OCI-LY7 (cell line): ENCODE data around the gene IZUMO1R. TPM values are rescaled to one million over a fixed set of nuclear protein-coding genes. Genes with fewer than 3 reads are reported as not detected.

Experiments used
- BruUV-seq: library from RNA; stranded (reverse); fragments of 400-500 nt; replicated peaks from 2 replicates; lab custom pipeline; 2021; lab: Mats Ljungman, UMichigan
- CTCF ChIA-PET: fragments of 300-600 bp; sonication (Branson Sonifier 250); formaldehyde crosslinking; loops from one replicate; lab custom pipeline; 2022; ENCODE audit warnings: antibody characterized with exemption; ENCODE audit not compliant: unreplicated experiment; lab: Charles Lee
- POLR2A ChIA-PET: fragments of 300-600 bp; sonication (Branson Sonifier 250); formaldehyde crosslinking; loops from one replicate; lab custom pipeline; 2022; ENCODE audit warnings: antibody characterized with exemption; lab: Charles Lee
- DNase-seq: peaks from one replicate; pipeline ENCODE4 v3.0.0-alpha.2; 2015; ENCODE audit warnings: low spot score
- H2AFZ ChIP-seq: fragments of 200-600 bp; sonication (generic), shearing (Covaris generic); 2 replicates; pipeline ENCODE4 v1.6.1; 2014; ENCODE audit warnings: mild to moderate bottlenecking, antibody characterized with exemption, low read length, moderate library complexity
- H3K27ac ChIP-seq: fragments of 200-600 bp; sonication (generic); 2 replicates; pipeline ENCODE4 v1.5.1; 2014; ENCODE audit warnings: mixed run types, low read depth, mild to moderate bottlenecking, moderate library complexity, low read length, inconsistent platforms; ENCODE audit not compliant: poor library complexity, severe bottlenecking
- H3K36me3 ChIP-seq: fragments of 200-600 bp; sonication (generic); 2 replicates; pipeline ENCODE4 v1.6.1; 2014; ENCODE audit warnings: mild to moderate bottlenecking, antibody characterized with exemption, low read length, moderate library complexity, mixed read lengths; ENCODE audit not compliant: insufficient read depth
- H3K4me1 ChIP-seq: fragments of 200-600 bp; sonication (generic); 2 replicates; pipeline ENCODE4 v1.5.1; 2014; ENCODE audit warnings: mild to moderate bottlenecking, low read length; ENCODE audit not compliant: insufficient read depth, poor library complexity, severe bottlenecking
- H3K4me2 ChIP-seq: fragments of 200-600 bp; sonication (generic); 2 replicates; pipeline ENCODE4 v1.6.1; 2014; ENCODE audit warnings: mild to moderate bottlenecking, low read length
- H3K4me3 ChIP-seq: fragments of 200-600 bp; sonication (generic); 2 replicates; pipeline ENCODE4 v1.5.1; 2014; ENCODE audit warnings: mild to moderate bottlenecking, low read depth, low read length; ENCODE audit not compliant: poor library complexity, severe bottlenecking
- H3K79me2 ChIP-seq: fragments of 200-600 bp; sonication (generic); 2 replicates; pipeline ENCODE4 v1.6.1; 2016; ENCODE audit warnings: low read depth, mild to moderate bottlenecking, low read length, moderate library complexity, mixed read lengths; ENCODE audit not compliant: insufficient read depth
- H3K9me2 ChIP-seq: fragments of 200-600 bp; sonication (generic); 2 replicates; pipeline ENCODE4 v1.6.1; 2016; ENCODE audit warnings: mild to moderate bottlenecking, low read length, mixed read lengths; ENCODE audit not compliant: insufficient read depth
- H3K9me3 ChIP-seq: fragments of 200-600 bp; sonication (generic); 2 replicates; pipeline ENCODE4 v1.6.1; 2014; ENCODE audit warnings: mild to moderate bottlenecking, mixed run types, low read length, mixed read lengths
- H4K20me1 ChIP-seq: fragments of 200-600 bp; sonication (generic); 2 replicates; pipeline ENCODE4 v1.6.1; 2014; ENCODE audit warnings: mild to moderate bottlenecking, antibody characterized with exemption, low read length, moderate library complexity, mixed read lengths; ENCODE audit not compliant: insufficient read depth
- EZH2phosphoT487 ChIP-seq: fragments of 200-600 bp; sonication (generic); IDR thresholded peaks from 2 replicates; pipeline ENCODE4 v1.6.1; 2018; ENCODE audit warnings: low read depth, borderline replicate concordance, mild to moderate bottlenecking, mixed run types, antibody characterized with exemption, low read length, moderate library complexity, mixed read lengths
- intact Hi-C: fragments of 100-400 bp; cut with micrococcal nuclease; formaldehyde crosslinking; loops from one replicate; pipeline ENCODE4 v1.10.0; 2022; ENCODE audit not compliant: unreplicated experiment
- total RNA-seq, 2 experiments: library from RNA; depleted of rRNA in 1 of 2; stranded (reverse); fragments of >200 nt in 1 of 2; shearing (Covaris generic) in 1 of 2; gene quantifications; 2 replicates each; pipeline ENCODE4 v1.2.3, GENCODE V29; 2014 to 2022
- TF ChIP-seq, protein P1 (sequence below): fragments of 200-600 bp; sonication (generic); conservative IDR thresholded peaks from 2 replicates; pipeline ENCODE4 v1.5.1; 2014; ENCODE audit warnings: mild to moderate bottlenecking, antibody characterized with exemption, low read length, moderate library complexity, mixed read lengths

Gene IZUMO1R
- total RNA-seq, 2 experiments from 2014 or later = not detected

DNA sequence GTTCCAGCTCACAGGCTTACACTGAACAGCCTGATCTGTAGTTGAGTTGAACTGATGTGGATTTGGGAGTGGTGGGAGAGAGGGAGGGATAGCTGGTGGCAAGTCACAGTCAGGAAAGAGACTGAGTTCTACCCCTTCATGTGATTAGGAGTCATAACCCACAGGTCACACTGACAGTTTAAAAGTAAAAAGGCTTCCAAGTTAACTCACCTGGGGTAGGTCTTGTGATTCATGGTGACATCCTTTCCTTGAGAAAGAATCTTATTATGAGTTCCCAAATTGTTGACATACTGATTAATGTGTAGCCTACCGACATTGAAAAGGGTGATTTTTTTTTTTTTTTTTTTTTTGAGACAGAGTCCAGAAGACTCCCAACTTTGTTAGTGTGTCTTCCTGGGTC, 5.4 kb downstream of the IZUMO1R start:
- Histone ChIP-seq H4K20me1 (no peaks in the 10 kb centered on the region), H3K79me2 (no peaks in the 10 kb centered on the region), H3K4me2 (no peak overlapping the region), H3K4me3 (no peak overlapping the region), H3K36me3 (no peaks in the 10 kb centered on the region), H3K4me1 (no peaks in the 10 kb centered on the region), H3K9me3 (no peaks in the 10 kb centered on the region), H2AFZ (no peak overlapping the region), H3K27ac (no peak overlapping the region), H3K9me2 (no peaks in the 10 kb centered on the region)
- BruUV-seq = no TSS peak
- TF ChIP-seq EZH2phosphoT487 = no peak
- intact Hi-C loops = no loop called here
- DNase-seq = no peak
- ChIA-PET POLR2A (no interaction called here), CTCF (no interaction called here)

DNA sequence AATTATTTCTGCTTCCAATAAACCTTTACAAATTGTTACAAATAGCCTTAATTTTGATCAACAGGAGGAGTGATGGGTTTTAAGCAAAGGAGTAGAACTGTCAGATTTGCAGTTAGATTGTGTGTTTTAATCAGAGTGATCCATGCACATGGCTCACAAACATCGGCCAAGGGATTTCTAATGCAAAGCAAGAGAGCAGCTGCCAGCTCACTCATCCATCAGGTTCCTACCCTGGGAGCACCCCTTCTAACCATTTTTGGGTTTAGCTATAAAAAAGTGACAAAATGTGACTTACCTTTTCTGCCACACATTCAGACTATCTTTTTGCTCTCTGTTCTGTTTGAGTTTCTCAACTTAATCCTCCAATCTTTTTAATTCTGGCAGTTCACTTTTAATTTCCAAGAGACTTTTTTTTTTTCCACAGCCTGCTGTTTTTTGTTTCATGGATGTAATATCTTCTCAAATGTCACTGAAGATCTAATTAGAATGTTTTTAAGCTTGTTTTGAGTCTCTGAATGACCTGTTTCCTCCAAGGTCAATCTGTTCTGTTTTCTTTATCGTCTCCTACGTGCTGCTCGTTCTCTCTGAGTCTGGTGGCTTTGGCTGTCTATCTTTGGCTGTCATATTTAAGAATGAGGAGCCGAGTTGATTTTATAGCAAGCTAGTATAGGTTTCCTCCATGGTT, 6.0 kb downstream of the IZUMO1R start:
- Histone ChIP-seq H4K20me1 (no peaks in the 10 kb centered on the region), H3K9me3 (no peaks in the 10 kb centered on the region), H3K9me2 (no peaks in the 10 kb centered on the region), H2AFZ (no peak overlapping the region), H3K79me2 (no peaks in the 10 kb centered on the region), H3K36me3 (no peaks in the 10 kb centered on the region), H3K27ac (no peak overlapping the region), H3K4me1 (no peaks in the 10 kb centered on the region), H3K4me2 (no peak overlapping the region), H3K4me3 (no peak overlapping the region)
- POLR2A ChIA-PET = interaction anchor here (0.5 to 1.2 kb wide), 3 partner anchors 13 to 1351 kb away, joined by 3 to 6 read pairs (median 3); no protein-coding TSS in a partner anchor
- no TSS peak for BruUV-seq
- intact Hi-C loops = no loop called here
- CTCF ChIA-PET = no interaction called here
- no peak for DNase-seq
- TF ChIP-seq EZH2phosphoT487 = no peak
- TF ChIP-seq, protein P1, sequence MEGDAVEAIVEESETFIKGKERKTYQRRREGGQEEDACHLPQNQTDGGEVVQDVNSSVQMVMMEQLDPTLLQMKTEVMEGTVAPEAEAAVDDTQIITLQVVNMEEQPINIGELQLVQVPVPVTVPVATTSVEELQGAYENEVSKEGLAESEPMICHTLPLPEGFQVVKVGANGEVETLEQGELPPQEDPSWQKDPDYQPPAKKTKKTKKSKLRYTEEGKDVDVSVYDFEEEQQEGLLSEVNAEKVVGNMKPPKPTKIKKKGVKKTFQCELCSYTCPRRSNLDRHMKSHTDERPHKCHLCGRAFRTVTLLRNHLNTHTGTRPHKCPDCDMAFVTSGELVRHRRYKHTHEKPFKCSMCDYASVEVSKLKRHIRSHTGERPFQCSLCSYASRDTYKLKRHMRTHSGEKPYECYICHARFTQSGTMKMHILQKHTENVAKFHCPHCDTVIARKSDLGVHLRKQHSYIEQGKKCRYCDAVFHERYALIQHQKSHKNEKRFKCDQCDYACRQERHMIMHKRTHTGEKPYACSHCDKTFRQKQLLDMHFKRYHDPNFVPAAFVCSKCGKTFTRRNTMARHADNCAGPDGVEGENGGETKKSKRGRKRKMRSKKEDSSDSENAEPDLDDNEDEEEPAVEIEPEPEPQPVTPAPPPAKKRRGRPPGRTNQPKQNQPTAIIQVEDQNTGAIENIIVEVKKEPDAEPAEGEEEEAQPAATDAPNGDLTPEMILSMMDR = no peak

DNA sequence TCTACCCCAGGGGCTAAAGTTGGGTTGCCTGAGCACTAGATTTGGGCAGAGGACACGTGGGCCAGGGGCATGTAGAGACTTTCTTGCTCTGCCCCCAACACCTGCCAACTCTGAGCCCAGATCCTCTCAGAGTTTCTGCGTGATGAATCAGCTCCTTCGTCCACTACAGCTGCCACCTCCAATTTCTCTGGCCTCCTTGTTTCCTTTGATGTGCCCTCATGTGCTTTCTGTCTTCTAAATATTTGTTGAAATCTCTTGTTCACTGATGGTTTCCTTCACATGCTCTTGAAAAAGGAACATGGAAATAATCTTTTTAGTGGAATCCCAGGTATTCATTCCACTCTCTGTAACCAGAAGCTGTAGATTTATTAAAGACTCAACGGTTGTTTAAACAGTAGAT, 8.0 kb downstream of the IZUMO1R start:
- no peaks in the 10 kb centered on the region for H3K4me1 ChIP-seq
- no peak for DNase-seq
- no peak overlapping the region for H3K4me3 ChIP-seq
- H3K36me3 ChIP-seq = no peaks in the 10 kb centered on the region
- intact Hi-C loops = no loop called here
- H2AFZ ChIP-seq = no peak overlapping the region
- no peak overlapping the region for H3K4me2 ChIP-seq
- no peaks in the 10 kb centered on the region for H3K79me2 ChIP-seq
- H3K9me2 ChIP-seq = no peaks in the 10 kb centered on the region
- no peaks in the 10 kb centered on the region for H3K9me3 ChIP-seq
- ChIA-PET CTCF (no interaction called here), POLR2A (no interaction called here)
- BruUV-seq = no TSS peak
- TF ChIP-seq, protein P1 = no peak
- no peak for TF ChIP-seq EZH2phosphoT487
- no peak overlapping the region for H3K27ac ChIP-seq
- H4K20me1 ChIP-seq = no peaks in the 10 kb centered on the region
